IMR-90 (cell line): ENCODE data around the gene CCDC142.
"Not testable (repeated sequence)": the region's sequence is repeated elsewhere in the genome, so short reads cannot be mapped to it uniquely, and the experiment has no call there.

Experiments used
- MXI1 ChIP-seq: IDR thresholded peaks from 2 replicates; pipeline ENCODE4 v1.6.1; 2012; ENCODE audit warnings: low read depth, mild to moderate bottlenecking, low read length, moderate library complexity, borderline replicate concordance
- SMC3 ChIP-seq: fragments of 150-350 bp; IDR thresholded peaks from 2 replicates; pipeline ENCODE4 v1.6.1; 2016; ENCODE audit warnings: low read depth, mild to moderate bottlenecking, antibody characterized with exemption, low read length, moderate library complexity
- TF ChIP-seq, protein P1 (sequence below): fragments of 150-350 bp; IDR thresholded peaks from 2 replicates; pipeline ENCODE4 v1.6.1; 2017; ENCODE audit warnings: mild to moderate bottlenecking, antibody characterized with exemption, low read length, low read depth
- TF ChIP-seq, protein P2 (sequence below): conservative IDR thresholded peaks from 2 replicates; pipeline ENCODE4 v1.5.1; 2012; ENCODE audit warnings: mild to moderate bottlenecking, low read depth, low read length, improper control_type of control experiment

DNA sequence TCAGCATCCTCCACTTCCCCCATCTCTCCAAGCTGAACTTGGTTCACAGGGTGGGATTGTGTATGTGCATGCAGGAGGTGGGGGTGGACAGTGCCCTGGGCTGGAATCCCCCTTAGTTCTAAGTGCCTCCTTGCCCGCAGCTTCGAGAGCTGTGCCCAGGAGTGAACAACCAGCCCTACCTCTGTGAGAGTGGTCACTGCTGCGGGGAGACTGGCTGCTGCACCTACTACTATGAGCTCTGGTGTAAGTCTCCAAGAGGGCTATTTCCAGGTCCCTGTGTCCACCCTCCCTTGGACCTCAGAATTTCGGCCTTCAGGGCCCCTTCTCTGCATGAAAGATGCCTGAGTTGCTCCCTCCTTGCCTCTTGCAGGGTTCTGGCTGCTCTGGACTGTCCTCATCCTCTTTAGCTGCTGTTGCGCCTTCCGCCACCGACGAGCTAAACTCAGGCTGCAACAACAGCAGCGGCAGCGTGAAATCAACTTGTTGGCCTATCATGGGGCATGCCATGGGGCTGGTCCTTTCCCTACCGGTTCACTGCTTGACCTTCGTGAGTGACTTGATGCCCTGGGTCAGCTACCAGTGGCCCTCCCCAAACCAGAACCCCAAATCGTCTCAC is 23.2 kb downstream of the CCDC142 start:
- TF ChIP-seq, protein P1, sequence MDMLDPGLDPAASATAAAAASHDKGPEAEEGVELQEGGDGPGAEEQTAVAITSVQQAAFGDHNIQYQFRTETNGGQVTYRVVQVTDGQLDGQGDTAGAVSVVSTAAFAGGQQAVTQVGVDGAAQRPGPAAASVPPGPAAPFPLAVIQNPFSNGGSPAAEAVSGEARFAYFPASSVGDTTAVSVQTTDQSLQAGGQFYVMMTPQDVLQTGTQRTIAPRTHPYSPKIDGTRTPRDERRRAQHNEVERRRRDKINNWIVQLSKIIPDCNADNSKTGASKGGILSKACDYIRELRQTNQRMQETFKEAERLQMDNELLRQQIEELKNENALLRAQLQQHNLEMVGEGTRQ, result not testable (repeated sequence)
- TF ChIP-seq, protein P2, sequence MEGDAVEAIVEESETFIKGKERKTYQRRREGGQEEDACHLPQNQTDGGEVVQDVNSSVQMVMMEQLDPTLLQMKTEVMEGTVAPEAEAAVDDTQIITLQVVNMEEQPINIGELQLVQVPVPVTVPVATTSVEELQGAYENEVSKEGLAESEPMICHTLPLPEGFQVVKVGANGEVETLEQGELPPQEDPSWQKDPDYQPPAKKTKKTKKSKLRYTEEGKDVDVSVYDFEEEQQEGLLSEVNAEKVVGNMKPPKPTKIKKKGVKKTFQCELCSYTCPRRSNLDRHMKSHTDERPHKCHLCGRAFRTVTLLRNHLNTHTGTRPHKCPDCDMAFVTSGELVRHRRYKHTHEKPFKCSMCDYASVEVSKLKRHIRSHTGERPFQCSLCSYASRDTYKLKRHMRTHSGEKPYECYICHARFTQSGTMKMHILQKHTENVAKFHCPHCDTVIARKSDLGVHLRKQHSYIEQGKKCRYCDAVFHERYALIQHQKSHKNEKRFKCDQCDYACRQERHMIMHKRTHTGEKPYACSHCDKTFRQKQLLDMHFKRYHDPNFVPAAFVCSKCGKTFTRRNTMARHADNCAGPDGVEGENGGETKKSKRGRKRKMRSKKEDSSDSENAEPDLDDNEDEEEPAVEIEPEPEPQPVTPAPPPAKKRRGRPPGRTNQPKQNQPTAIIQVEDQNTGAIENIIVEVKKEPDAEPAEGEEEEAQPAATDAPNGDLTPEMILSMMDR, result not testable (repeated sequence)
- not testable (repeated sequence) for TF ChIP-seq MXI1, SMC3
